Ecto neural progenitor cell (in vitro differentiated cells): Measurements from ENCODE around the gene MCU.
"Not testable (repeated sequence)": the region's sequence is repeated elsewhere in the genome, so short reads cannot be mapped to it uniquely, and the experiment has no call there.

ENCODE experiments used
- DNase-seq: peaks from one replicate; pipeline ENCODE4 v3.0.0-alpha.2; 2018; ENCODE audit warnings: low spot score

The MCU gene

DNA sequence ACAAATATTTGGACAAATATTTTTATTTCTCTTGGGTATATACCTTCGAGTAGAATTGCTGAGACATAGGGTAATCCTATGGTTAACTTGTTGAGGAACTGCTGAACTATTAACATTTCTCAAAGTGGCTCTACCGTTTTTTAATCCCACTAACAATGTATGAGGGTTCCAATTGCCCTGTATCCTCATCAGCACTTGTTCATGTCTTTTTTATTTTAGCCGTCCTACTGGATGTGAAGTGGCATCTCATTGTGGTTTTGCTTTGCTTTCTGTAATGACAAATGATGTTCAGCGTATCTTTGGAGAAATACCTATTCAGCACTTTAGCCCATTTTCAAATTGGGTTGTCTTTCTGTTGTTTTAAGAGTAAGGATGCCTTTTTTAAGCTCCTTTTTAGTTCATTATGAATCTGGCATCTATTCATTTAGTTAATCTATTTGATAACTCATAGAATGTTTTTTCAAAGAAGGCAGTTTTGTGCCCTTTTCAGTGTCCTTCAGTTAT, 40.0 kb downstream of the MCU start:
- DNase-seq, result no peak

DNA sequence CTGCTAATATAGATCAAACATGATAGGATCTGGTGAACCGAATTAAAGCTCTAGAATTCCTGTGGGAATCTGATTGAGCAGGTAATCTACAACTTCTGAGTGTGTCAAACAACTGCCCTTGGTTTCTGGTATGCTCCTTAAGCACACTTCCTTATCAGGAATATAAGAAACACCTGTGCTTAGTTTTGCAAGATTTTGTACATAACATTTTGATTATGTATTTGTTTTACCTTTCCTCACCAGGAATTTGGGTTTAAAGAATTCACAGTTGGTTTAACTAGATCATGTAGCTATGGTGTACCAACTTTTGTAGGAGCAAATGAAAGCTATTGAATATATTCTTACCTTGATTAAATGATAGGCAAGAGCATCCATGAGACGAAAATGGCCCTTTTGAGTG, 40.6 kb downstream of the MCU start:
- DNase-seq, result no peak

DNA sequence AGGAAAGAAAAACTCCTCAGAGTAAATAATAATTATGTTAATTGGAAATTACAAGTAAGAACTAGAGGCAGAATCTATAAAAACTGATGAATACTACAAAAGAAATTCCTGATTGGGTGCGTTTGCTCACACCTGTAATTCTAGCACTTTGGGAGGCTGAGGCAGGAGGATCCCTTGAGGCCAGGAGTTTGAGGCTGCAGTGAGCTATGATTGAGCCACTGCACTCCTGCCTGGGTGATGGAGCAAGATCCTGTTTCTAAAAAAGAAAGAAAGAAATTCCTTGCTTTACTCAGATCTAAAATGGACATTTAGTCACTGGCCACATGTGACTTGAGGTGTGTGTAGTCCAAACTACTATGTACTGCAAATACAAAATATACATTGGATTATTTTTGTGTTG, 42.0 kb downstream of the MCU start:
- no peak for DNase-seq

DNA sequence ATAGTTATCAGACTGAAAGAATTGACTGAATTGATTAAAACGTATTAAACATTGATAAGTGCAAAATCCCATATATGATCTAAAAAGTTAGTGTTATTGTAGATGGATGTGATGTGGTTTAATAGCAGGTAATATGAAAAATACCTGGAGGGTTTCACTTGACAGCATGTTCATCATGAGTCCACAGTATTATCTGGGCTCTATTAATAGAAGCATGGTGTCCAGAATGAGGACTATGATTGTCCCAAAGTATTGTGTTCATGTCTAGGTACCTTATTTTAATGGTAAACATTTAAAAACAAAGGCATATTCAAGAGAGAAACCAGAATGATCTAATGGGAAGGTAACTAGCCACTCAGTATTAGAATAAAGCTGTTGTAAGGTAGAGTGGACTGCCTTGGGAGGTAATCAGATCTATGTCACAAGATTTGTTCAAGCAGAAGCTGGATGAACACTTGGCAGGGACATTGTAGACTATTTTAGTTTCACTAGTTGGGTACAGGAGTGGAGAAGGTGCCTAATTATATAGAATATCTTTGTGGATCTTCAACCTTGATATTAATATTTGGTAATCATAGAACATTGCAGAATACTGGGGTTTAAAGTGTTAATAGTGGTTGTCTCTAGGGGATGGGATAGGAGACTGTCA, 43.5 kb downstream of the MCU start:
- no peak for DNase-seq

DNA sequence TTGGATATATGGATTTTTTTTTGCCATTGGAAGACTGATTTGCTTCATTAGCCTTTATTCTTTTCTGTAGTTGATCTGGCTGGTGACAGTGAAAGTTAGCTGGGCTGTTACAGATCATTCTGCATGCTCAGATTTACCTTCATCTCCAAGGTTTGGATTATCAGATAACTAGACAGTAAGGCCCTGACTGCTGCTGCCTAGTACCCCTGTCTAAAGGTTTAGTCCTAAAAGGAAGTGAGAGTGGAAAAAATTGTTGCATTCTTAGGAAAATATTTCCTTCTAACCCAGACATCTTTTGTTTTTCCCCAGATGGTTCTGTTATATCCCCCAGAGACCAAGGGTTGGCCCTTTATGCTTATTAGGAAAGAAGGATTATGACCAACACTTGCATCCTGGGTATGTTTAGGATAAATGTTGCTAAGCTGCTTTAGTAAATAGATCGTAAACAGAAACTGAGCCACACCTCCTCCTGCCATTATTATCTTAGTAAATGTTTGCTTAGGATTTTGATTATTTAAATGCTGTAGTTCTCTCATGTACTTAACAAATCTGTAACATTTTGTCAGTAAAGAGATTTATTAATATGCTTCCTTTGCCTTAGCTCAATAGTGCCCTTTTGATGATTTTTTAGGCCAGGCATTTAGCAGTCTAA, 44.4 kb downstream of the MCU start:
- no peak for DNase-seq

DNA sequence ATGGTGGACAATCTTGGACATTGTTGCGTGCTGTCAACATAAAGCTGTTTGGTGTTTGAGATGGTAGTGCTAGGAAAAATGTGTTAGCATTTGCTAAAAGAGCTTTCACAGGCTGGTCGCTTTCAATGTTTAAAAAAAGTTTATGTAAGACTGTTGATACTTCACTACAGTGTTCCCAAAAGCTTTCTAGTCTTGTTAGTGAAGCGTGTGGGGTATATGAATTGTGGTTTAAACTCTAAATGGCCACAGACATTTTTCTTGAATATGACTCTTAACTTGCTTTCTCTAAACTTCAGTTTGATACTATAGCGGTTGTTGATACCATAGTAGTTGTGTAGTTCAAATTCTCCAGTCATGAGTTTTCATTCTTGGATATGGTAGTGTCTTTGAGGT, 44.9 kb downstream of the MCU start:
- DNase-seq, result no peak

DNA sequence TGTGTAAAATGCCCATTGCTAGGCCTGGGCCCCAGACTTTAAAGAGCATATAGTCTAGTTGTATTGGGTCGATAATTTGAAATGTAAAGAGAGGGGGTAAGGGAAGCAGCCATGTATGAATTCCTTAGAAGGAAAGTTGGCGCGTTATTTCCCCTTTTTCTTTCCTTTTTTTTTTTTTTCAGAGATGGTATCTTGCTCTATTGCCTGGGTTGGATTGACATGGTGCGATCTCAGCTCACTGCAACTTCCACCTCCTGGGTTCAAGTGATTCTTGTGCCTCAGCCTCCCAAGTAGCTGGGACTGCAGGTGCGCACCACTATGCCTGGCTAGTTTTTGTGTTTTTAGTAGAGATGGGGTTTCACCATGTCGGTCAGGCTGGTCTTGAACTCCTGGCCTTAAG, 45.4 kb downstream of the MCU start:
- DNase-seq, result not testable (repeated sequence)

DNA sequence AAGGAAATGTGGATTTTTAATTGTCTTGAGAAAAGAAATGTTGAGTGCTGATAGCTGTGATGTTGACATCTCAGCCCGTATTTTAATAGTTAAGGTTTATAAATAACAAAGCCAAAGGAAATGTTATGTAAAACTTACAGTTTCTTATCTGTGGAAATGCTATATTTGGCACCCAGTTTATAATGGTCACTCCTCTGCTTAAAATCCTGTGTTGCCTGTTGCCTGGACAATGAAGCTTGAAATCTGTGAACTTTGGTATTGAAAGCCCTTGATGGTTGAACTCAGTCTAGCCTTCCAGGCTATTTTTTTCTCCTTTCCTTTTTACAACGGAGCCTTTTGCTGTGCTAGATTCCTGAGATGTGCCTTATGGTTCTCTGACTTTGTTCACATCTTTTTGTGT, 46.5 kb downstream of the MCU start:
- DNase-seq, result no peak

DNA sequence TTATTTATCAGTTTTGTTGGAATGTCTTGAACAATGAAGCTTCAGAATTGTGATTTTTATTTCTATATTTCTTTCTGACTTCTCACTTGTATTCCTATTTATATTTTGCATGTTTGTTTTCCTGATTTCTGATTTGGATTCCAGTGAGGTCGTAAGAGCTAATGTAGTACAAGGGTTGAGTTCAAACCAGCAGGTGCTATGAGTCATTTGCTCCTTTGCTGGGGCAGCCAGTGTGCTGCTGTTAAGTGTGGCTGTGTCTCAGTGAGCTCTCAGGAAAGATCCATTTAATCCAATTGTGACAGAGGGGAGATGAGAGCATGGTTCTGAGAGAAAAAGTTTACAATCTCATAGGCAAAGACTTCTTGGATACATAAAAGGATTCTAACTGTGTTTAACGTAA, 48.6 kb downstream of the MCU start:
- no peak for DNase-seq

DNA sequence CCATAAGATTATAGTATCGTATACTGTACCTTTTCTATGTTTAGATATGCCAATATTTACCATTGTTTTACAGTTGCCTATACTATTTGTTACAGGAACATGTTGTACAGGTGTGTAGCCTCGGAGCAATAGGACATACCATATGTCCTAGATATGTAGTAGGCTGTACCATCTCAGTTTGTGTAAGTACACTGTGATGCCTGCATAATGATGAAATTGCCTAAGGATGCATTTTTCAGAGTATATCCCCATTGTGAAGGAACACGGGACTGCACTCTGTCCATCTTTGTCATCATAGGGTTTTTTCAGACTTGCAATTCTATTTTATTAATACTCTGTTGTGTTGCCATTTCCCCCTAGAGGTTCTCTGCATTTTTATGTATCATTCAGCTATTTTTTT, 50.1 kb downstream of the MCU start:
- no peak for DNase-seq

DNA sequence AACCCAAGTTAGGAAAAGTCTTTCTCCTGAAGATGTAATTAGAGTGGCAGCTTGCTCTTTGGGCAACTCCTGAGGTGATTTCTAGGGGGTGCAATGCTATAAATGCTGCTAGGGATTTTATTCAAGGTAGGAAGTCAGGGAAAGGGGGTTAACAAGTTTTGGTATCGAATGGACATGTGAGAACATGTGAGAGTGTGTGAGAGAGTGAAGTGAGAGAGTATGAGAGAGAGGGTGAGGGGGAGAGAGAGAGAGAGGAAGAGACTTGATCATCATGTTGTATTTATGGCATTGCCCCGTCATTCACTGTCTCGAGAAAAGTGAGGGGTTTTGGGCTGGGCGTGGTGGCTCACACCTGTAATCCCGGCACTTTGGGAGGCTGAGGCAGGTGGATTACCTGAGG, 50.9 kb downstream of the MCU start:
- no peak for DNase-seq

DNA sequence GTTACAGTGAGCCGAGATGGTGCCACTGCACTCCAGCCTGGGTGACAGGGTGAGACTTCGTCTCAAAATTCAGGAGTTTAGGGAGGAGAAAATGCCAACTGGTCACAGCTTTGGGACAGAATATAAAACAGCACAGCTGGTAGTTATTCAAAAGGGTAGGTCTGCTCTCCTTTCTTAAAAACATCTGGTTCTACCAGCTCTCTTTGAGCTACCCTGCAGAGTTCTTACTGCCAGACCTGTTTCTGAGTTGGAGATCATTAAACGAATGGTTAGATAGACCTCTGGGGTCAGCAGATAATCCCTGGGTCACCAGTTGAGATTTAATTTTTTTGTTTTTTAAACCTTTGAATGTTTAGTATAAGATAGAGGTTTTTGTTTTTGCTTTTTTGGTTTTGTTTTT, 52.6 kb downstream of the MCU start:
- no peak for DNase-seq

DNA sequence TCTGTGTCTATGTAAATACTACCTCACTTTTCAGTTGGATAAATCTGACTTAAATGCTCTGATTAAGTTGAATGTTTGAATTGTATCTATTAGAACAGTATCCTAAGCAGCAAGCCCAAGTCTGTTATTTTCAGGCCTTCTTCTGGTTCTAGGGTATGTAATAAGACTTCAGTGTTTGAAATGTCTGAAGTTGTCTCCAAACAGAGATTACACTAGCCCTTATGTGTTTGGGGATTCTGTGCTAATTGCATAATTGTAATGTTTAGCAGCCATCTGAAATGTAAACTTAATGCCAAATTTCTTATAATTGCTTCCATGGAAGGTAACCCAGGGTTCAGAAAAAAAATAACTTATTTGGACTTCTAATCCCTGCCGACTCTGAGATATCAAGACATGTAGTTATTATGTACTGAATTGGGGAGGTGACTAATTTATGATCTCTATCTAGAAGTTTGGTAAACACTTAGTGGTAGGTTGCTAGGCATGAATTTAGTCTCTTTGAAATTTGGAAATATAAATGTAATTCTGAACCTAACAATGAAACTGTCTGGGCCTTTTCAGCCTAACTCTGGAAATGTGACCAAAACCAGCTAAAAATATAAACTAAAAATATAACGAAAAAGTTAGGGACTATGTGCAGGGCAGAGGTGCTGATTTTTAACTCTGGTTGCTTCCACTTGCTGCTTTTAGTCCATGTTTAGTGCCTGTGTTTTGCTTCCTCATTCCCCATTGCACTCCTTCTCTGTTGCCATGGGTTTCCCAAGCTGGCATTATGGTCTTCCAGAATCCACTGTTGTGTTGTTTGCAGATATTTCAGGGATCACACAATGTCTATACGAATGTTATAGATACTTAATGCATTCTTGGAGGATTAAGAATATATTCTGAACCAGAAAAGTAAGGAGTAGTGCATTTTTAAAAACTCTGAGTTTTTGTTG, 54.8 kb downstream of the MCU start:
- no peak for DNase-seq

DNA sequence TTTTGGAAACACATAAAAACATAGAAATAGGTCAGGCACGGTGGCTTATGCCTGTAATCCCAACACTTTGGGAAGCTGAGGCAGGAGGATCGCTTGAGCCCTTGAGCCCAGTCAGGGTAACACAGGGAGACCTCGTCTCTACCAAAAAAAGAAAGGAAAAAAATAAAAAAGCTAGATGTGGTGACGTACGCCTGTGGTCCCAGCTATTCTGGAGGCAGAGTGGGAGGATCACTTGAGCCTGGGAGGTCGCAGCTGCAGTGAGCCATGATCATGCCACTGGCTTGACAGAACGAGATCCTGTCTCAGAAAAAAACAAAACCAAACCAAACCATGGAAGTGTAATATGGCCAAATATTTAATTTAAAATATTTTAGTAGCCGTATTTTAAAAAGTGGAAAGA, 55.6 kb downstream of the MCU start:
- no peak for DNase-seq

DNA sequence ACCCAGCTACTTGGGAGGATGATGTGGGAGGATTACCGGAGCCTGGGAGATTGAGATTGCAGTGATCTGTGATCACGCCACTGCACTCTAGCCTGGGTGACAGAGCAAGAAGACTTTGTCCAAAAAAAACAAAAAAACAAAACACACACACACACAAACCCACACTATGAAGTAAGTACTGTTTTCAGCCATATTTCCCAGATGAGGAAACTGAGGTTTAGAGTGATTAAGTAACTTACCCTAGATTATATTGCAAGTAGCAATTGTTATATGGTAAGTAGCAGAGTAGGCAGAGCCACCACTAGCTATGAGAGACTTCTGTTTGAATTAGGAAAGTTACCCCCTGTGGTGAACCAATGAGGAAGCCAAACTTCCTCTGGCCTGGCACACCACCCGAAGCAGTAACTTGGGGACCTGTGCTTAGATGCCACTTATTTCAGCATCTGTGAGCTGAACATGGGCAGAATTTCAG, 61.9 kb downstream of the MCU start:
- no peak for DNase-seq

DNA sequence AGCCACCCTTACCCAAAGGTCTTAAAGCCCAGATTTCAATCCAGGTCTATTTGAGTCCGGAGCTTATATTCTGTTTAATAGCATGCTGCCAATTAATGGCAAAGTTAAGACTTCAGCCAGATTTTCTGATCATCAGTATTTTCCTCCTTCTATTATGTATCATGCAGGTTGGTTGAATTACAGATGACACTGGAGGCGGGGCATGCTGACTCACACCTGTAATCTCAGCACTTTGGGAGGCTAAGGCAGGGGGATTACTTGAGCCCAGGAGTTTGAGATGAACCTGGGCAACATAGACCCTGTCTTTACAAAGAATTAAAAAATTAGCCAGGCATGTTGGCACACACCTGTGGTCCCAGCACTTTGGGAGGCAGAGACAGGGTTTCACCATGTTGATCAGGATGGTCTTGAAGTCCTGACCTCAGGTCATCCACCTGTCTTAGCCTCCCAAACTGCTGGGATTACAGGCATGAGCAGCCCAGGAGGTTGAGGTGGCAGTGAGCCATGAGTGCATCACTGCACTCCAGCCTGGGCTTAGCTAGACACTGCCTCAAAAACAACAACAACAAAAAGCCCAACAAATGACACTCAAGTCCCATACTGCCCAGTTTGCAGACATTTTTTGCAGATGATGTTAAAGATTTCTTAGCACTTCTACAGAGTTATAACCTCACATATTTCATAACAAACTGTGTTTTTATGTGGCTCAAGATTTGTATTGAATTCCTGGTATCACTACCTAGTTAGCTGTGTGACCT, 62.5 kb downstream of the MCU start:
- DNase-seq, result no peak

DNA sequence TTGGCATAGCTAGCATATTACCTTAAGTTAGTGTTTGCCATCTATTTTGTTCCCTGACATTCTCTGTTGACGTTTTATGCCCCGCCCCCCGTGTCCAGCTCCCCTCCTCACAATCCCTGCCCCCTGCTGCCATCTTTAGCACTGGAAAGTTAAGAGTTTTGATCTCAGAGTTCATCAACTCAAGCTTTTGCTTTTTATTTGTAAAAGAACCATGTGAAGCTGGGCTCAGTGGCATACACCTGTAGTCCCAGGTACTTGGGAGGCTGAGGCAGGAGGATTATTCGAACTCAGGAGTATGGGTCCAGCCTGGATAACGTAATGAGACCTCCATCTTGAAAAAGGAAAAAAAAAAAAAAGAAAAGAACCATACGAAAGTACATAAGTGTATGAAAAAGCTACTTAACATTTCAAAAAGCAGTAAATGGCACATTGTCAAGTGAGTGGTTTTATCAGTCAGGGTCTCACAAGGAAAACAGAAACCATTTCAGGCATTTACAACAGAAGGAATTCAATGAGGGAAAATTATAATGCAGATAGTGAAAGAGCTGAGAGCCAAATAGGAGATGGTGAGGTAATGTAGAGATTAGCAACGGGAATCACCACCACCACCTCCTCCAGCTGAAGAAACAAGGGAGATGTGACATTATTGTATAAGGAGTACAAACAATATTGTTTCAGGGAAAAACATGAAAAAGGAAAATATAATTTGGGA, 64.9 kb downstream of the MCU start:
- DNase-seq, result no peak

DNA sequence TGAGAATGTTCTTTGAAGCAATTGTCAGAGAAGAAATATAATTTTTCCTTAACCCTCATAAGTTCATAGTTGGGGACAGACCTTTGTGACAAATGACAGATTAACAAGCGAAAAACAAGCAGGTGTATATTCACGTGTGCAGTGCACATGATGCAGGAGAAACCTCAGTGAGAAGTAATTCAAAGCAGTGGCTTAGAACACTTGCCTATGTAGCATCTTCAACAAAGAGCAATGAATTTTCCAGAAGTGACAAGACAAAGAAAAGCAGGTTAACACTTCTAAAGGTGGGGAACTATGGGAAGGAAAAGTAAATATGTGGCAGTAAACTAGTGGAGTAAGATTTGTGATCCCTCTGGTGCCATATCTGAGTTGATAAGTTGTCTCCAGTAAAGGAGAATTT, 65.8 kb downstream of the MCU start:
- DNase-seq, result no peak

DNA sequence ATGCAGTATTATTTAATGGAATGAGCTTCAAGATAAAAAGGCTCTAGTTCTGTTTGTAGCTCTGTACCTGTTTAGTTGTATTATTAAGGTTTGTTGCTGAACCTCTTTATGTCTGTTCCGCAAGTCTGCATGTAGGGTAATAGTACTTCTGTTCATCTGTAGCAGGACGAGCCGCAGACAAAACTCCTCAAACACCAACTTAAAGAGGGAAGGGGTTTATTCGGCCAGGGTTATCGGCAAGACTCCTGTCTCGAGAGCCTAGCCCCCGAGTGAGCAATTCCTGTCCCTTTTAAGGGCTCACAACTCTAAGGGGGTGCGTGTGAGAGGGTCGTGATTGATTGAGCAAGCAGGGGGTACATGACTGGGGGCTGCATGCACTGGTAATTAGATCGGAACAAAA, 67.0 kb downstream of the MCU start:
- DNase-seq, result not testable (repeated sequence)

DNA sequence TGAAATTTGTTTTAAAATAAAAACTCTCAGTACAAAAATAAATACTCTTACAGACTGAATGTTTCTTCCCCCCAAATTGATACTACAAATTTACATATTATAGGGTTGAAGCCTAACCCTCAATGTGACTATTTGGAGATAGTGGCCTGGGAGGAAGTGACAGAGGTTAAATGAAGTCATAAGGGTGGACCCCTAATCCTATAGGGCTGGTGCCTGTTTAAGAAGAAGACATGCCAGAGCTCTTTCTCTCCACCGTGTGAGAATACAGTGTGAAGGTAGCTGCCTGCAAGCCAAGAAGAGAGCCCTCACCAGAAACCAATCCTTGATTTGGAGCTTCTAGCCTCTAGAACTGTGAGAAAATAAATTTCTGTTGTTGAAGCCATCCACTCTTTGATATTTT, 67.6 kb downstream of the MCU start:
- no peak for DNase-seq

DNA sequence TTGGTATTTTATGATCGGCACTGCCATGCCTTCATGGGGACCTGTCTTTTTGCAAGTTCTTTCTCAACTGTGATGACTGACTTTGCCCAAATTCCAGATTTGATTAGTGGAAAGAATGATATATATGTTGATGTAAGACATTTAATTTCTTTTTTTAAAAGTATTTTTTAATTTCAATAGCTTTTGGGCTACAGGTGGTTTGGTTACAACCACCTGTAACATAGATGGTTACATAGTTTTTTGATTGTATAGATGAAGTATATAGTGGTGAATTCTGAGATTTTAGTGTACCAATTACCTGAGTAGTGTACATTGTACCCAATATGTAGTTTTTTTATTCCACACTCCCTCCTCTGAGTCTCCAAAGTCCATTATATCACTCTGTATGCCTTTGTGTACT, 69.6 kb downstream of the MCU start:
- DNase-seq, result no peak
